ENCODE data around the gene ABCF3. TPM values are rescaled to one million over a fixed set of nuclear protein-coding genes. Genes with fewer than 3 reads are reported as not detected.

Gene ABCF3
- total and polyA plus RNA-seq, 2 of the 13 experiments (the other 11 are each of a cell fraction or from before 2014, with no cell fraction given) = 38.8 to 46.5 TPM

GRCh38 chr3:184154885-184155643 is 30.9 kb upstream of the ABCF3 start, which contains the start of gene DVL3:
TSS of gene DVL3 (plus strand) at chr3:184155377. CDS start at chr3:184155636, 259 bp downstream.
- ChIA-PET CTCF (ENCODE audit: low intra/inter-chr PET ratio, low total read pairs) (no interaction called here), POLR2A (interaction anchor here (0.8 to 3.1 kb wide), 9 partner anchors 10 to 182 kb away, joined by 3 to 28 read pairs (median 4); partner anchors contain the start of genes ABCF3, AP2M1, EIF2B5 and FAM131A)
- Histone ChIP-seq H3K4me1 (ENCODE audit: insufficient read depth, low read length) (peaks cover 37% of the 10 kb centered on the region), H3K27me3 (ENCODE audit: control insufficient read depth in 1 of 2, insufficient read depth in 2 of 2, low read length in 2 of 2) (no peaks in the 10 kb centered on the region; a peak in 1 of 5 replicates), H3K79me2 (ENCODE audit: insufficient read depth, low read length) (peaks cover 40% of the 10 kb centered on the region), H4K20me1 (ENCODE audit: insufficient read depth, low read length) (peaks cover 18% of the 10 kb centered on the region; the same call in 1 of the 2 replicates), H2AFZ (ENCODE audit: low read length) (peak within 1 kb of the TSS; percentile 84), H3K27ac (ENCODE audit: extremely low read length, insufficient read depth, low read length) (peak within 1 kb of the TSS; percentile 96), H3K4me3 (replicated peaks in 1 of 3; ENCODE audit: insufficient read depth in 1 of 3, low read depth in 2 of 3, low read length in 3 of 3) (peak within 1 kb of the TSS; percentile 77 to 100 (median 99)), H3K4me2 (ENCODE audit: low read depth, low read length) (peak within 1 kb of the TSS; percentile 92), H3K9ac (ENCODE audit: insufficient read depth, low read depth, low read length) (peak within 1 kb of the TSS; percentile 97), H3K9me3 (ENCODE audit: low read length) (no peaks in the 10 kb centered on the region), H3K36me3 (replicated peaks in 1 of 2; ENCODE audit: control insufficient read depth in 1 of 2, insufficient read depth in 2 of 2, low read length in 2 of 2) (no peaks in the 10 kb centered on the region)
- ATAC-seq (peak; percentile 68), DNase-seq (ENCODE audit: low spot score) (peak; percentile 50), FAIRE-seq (no peak)
- in situ Hi-C loops (cut with HindIII; ENCODE audit: extremely low pct_ligation_motif_present, low pct_unique_long_range_greater_than_20kb) (loop anchor here (5.0 kb wide), 1 partner anchor 92 kb away; the partner anchor contains the start of genes ALG3 and EEF1AKMT4), intact Hi-C loops (cut with micrococcal nuclease; ENCODE audit: unreplicated experiment) (no loop called here)
- no TSS peak for BruUV-seq (replicated peaks)
- WGBS (ENCODE audit: low lambda C conversion rate) = 5% methylated on average over 17 of the region's 84 CpGs
- peak; percentile 76 for TF ChIP-seq GABPA (IDR thresholded peaks at IDR 0.05; ENCODE audit: low read depth, low read length)
- TF ChIP-seq GABPA (CRISPR knock-in tag; IDR thresholded peaks at IDR 0.05; ENCODE audit: low read depth) = no peak; the same call in 1 of the 2 replicates
- TF ChIP-seq NBN (conservative IDR thresholded peaks at IDR 0.05) = no peak
- TF ChIP-seq MED1 (CRISPR knock-in tag; IDR thresholded peaks at IDR 0.05) = peak; percentile 36; the same call in 1 of the 2 replicates
- no peak for TF ChIP-seq MAFF (IDR thresholded peaks at IDR 0.05; ENCODE audit: low read depth, low read length)
- 0 out of 2 replicates have a peak, but pooled peaks have one; percentile 25 for TF ChIP-seq PHF20 (CRISPR knock-in tag; IDR thresholded peaks at IDR 0.05)
- no peak for TF ChIP-seq PPARG (CRISPR knock-in tag; conservative IDR thresholded peaks at IDR 0.05)
- peak; percentile 37 for TF ChIP-seq SKI (IDR thresholded peaks at IDR 0.05; ENCODE audit: partially characterized antibody)
- 0 out of 2 replicates have a peak, but pooled peaks have one; percentile 9 for TF ChIP-seq SALL1 (CRISPR knock-in tag; IDR thresholded peaks at IDR 0.05)
- TF ChIP-seq MTF2 (CRISPR knock-in tag; IDR thresholded peaks at IDR 0.05; ENCODE audit: borderline replicate concordance) = peak; percentile 55; the same call in 1 of the 2 replicates
- TF ChIP-seq ERF (CRISPR knock-in tag; IDR thresholded peaks at IDR 0.05) = peak; percentile 16; the same call in 1 of the 2 replicates
- TF ChIP-seq ZBTB2 (CRISPR knock-in tag; IDR thresholded peaks at IDR 0.05; ENCODE audit: low read depth) = peak; percentile 93
- TF ChIP-seq KLF6 (CRISPR knock-in tag; IDR thresholded peaks at IDR 0.05) = 0 out of 2 replicates have a peak, but pooled peaks have one; percentile 16
- peak; percentile 75 for TF ChIP-seq ETV5 (CRISPR knock-in tag; IDR thresholded peaks at IDR 0.05; ENCODE audit: borderline replicate concordance)
- TF ChIP-seq NFIB (CRISPR knock-in tag; IDR thresholded peaks at IDR 0.05; ENCODE audit: borderline replicate concordance) = no peak
- TF ChIP-seq ESRRA (CRISPR knock-in tag; IDR thresholded peaks at IDR 0.05; ENCODE audit: low read depth) = 0 out of 2 replicates have a peak, but pooled peaks have one; percentile 5
- TF ChIP-seq ZNF574 (CRISPR knock-in tag; IDR thresholded peaks at IDR 0.05) = peak; percentile 62
- TF ChIP-seq MXD1 (CRISPR knock-in tag; IDR thresholded peaks at IDR 0.05) = no peak
- peak; percentile 64; the same call in 1 of the 2 replicates for TF ChIP-seq SP5 (CRISPR knock-in tag; IDR thresholded peaks at IDR 0.05; ENCODE audit: borderline replicate concordance, low read depth)

All from HepG2 (cell line).